ENCODE results near the gene ARL15.

ARL15 gene

GRCh38 chr5:54259981-54260380, 50.4 kb downstream of the ARL15 start:
- H3K4me3 ChIP-seq (ENCODE audit: low read depth, low read length): no peak overlapping the region
- DNase-seq (ENCODE audit: low read depth): no peak

DNA sequence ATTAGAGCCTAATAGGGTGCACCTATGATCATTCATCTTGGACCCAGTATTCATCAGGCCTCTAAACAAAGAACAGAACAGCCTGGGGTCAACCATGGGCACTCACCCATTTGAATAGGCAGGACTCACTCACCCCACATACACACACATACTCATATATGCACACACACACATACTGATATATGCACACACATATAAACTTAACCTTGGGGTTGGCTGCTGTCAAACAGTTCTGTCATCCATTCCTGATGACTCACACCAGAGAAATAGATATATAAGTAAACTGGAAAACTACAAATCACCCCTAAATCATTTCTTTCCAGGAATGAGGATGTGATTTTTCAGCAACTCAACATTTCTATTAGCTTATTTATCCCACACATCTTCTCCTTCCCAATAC, 51.3 kb downstream of the ARL15 start:
- no peak overlapping the region for H3K4me3 ChIP-seq (ENCODE audit: low read depth, low read length)
- peak; percentile 15 for DNase-seq (ENCODE audit: low read depth)

DNA sequence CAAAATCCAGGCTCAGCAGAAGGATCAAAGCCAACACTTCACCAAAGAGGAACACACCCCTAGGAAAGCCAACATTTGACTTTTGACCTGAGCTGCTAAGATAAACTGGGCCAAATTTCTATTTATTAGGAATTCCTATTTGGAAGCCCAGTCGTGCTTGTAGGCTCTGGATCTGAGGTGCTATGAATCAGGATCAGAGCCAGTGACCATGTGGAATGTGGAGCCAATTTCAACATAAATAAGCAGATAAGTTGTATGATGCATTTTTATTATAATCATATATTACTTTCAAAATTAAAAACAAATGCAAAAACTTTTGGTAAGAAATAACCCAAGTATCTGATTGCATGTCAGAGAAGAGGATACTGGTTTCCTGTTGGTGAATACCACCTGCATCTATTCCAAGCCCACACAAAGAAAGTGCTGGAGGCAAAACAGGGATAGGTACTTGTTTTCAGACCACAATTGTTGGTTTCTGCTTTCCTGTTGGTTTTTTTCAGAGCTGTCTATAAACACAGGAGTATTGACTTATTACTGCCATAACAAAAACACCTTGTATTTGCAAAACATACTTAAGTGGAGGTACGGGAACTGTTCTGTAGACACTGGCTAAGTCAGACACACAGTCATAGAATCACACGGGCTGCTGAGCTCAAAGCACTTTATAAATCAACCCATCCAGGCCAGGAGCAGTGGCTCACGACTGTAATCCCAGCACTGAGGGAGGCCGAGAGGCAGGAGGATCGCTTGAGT, 52.8 kb downstream of the ARL15 start:
- DNase-seq (ENCODE audit: low read depth): no peak

GRCh38 chr5:54254482-54255198, 55.7 kb downstream of the ARL15 start:
- DNase-seq (ENCODE audit: low read depth): no peak
- no peak overlapping the region for H3K4me3 ChIP-seq (ENCODE audit: low read depth, low read length)

More for the DNA sequence above, 52.8 kb downstream of the ARL15 start:
- no peak overlapping the region for H3K4me3 ChIP-seq (ENCODE audit: low read depth, low read length)

DNA sequence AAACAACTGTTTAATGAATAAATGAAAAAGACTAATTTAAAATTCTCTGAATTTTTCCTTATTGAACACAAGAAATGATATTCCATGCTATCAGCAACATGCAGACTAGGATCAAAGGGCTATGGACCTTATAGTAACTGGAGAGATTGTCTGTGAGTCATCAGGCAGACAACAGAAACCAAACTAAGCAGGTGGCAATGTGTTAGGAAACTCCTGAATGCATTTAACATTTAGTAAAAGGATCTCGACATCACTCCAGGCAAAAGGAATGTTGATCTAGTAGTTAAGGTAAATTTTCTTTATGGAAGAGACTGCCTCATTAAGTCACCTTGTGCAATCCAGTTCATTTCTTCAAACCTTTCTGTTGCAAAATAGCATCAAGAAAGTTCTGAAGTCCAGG, 58.4 kb downstream of the ARL15 start:
- H3K4me3 ChIP-seq (ENCODE audit: low read depth, low read length): no peak overlapping the region
- no peak for DNase-seq (ENCODE audit: low read depth)

DNA sequence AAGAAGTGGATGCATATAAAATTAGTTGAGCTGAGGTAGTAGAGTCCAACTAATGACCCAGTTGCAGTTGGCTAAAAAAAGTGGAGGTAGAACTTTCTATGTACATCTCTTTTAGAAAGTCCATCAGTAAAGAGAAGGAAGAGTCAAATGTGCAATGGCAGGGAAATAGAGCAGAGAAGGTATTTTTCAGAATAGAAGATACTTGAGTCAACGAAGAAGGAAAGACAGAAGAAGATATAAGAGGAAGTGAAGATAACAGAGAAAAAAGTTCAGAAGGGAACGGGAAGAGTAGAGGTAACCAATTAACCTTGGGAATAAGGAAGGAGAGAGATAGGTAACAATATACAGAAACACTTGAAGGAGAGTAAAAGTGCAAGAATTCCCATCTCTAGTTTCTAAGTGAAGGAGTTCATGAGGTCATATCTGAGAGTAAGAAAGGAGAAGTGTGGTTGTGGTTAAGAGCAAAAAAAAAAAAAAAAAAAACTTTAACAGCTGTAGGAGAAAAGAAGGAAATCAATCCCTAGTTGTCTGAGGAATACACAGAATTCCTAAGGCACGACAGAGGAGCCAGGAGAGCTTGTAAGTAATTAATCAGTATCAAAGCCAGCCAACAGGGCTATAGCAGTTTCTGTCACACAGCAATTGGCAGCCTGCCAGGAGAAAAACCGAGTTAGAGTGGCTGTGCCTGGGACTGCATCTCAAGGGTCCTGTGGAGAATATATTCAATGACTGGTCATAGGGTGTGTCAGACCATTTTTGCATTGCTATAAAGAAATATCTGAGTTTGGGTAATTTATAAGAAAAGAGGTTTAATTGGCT, 61.0 kb downstream of the ARL15 start:
- H3K4me3 ChIP-seq (ENCODE audit: low read depth, low read length): no peak overlapping the region
- DNase-seq (ENCODE audit: low read depth): peak; percentile 20

DNA sequence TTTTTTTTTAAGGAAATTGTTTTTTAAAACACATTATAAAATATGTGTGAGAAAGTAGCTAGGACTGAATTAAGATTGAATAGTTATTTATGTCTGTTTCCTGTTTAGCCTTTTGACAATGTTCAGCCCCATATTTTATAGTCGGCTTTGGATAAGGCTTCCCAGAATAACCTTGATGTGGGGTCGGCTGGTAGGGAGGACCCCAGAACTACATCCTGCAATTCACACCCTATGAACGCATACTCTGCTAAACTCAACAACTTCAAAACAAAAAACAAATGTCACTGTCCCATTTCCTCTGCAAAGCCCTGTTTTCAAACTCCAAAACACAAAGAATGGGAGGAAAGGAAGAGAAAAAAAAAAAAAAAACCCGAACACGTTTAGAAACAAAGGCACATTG, 63.1 kb downstream of the ARL15 start:
- DNase-seq (ENCODE audit: low read depth): no peak
- no peak overlapping the region for H3K4me3 ChIP-seq (ENCODE audit: low read depth, low read length)

GRCh38 chr5:54243483-54244080, 66.8 kb downstream of the ARL15 start:
- H3K4me3 ChIP-seq (ENCODE audit: low read depth, low read length): no peak overlapping the region
- no peak for DNase-seq (ENCODE audit: low read depth)

DNA sequence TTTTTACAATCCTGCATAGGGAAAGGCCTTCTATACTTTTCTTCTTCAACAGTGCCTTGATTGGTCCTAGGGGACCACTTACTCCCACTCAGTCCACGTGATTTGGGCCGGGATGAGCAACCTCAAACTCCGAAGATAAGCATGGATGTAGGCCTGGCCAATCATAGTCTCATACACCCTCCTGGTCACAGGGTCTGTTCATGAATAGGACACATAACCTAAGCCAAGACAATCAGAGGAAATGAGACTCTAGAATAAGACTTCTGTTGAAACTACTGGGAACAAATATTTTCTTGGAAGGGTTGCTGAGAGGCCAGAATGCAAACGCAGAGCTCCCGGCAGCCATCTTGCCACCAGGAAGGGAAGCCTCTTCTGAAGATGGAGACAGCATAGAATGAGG, 68.1 kb downstream of the ARL15 start:
- DNase-seq (ENCODE audit: low read depth): no peak
- no peak overlapping the region for H3K4me3 ChIP-seq (ENCODE audit: low read depth, low read length)

DNA sequence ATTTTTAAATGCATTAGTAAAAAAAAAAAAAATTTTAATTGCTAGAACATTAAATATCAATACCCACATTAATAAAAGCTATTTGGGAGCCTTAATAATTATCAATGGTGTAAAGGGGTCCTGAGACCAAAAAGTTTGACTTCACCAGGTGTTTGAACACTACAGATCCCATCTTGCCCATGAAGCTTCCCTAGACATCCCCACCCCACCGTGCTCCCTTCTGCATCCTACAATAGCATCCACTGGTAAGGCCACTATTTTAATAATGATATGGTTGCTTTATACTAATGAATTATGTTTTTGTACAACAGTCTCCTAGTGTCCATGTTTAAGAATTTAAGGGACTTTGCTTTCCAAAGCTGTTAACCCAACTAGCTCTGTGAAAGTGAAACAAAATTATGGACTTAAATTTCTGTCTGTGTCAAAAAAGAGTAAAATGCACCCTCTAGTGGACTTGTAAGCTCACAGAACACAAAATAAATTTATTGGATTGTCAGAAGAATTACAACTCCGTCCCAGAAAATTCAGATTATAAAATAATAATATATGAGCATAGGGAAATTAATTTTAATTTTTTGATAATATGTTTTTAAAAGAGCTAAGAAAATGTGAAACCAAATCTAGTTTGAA, 76.0 kb downstream of the ARL15 start:
- no peak for DNase-seq (ENCODE audit: low read depth)
- no peak overlapping the region for H3K4me3 ChIP-seq (ENCODE audit: low read depth, low read length)

DNA sequence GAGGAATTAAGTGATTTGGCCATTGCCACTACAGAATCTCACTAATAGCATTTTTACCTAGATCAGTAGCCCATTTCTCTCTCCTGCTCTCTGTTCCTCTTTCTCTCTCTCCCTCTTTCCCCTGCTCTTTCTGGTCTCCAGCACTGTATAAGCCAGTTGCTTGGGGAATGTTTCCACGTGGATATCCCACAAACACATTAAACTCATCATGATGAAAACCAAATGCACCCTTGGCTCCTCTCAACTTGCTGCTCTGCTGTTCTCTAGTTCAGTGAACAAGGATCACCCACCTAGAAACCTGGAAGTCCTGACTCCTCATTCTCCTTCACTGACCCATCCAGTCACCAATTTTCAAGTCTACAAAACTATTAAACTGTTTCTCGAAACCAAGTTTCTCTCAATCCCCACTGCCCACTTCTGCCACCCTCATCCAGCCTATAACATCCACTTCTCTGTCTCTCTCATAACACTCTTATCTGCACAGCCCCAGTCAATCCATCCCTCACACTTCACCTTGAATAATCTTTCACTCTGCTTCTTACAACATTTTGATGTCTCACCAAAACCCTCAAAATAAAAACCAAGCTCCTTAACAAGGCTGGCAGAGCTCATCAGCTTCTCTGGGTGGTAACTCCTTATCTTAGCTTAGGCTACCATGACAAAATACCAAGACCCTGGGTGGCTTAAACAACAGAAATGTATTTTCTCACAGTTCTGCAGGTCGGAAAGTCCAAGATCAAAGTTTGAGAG, 79.3 kb downstream of the ARL15 start:
- no peak for DNase-seq (ENCODE audit: low read depth)
- no peak overlapping the region for H3K4me3 ChIP-seq (ENCODE audit: low read depth, low read length)

DNA sequence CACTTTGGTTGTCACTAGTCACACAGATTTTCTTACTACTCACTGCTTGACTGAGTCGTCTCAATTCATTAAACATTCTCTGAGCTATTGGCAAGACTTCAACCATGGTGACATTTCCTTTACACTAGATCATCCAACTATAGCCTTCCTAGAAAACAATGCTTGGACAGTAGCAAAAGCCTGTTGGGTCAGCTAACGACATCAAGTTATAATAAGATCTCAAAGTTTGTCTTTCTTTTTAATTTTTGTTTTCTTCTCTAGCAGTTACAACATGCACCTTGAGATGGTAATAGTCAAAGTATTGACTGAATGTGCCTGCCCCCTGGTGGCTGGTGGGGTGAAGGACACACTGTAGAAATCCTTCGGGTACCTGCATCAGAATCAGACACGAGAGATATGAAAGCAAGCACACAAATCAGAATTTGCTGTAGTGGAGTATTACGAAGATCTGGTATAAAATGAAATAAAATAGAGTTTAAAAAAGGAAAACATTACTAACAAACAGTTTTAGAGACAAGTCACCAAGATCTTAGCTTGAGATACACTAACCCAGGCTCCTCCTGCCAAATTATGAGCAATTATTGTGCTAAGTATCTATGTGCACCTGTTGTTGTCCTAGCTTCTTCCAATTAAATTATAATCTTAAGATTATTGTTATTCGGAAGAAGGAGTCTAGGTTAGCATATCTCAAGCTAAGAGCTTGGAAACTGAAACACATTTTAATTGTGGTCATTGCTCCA, 81.2 kb downstream of the ARL15 start:
- no peak overlapping the region for H3K4me3 ChIP-seq (ENCODE audit: low read depth, low read length)
- DNase-seq (ENCODE audit: low read depth): no peak

GRCh38 chr5:54227759-54228158, 82.6 kb downstream of the ARL15 start:
- DNase-seq (ENCODE audit: low read depth): no peak
- H3K4me3 ChIP-seq (ENCODE audit: low read depth, low read length): no peak overlapping the region

- no peak overlapping the region for H3K4me3 ChIP-seq (ENCODE audit: low read depth, low read length)
- DNase-seq (ENCODE audit: low read depth): no peak
These were observed 83.3 kb downstream of the ARL15 start for GRCh38 chr5:54227109-54227508.

DNA sequence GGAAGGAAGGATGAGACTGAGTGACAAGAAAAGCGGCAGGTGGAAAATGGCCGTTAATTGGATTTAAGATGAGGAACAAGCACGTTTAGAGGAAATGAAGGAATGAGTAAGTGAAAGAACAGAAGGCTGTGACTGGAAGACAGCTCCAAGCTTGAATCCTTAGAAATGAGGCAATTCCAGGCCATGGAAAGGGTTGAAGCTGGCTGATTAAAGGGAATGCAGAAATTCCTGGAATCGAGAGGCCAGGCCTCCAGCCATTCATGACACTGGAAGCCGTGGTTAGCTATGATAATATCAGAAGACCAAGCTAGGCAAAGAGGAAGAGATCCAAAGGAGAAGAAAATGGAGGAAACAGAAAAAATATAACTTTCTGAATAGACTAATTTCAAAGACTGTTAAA, 84.2 kb downstream of the ARL15 start:
- DNase-seq (ENCODE audit: low read depth): no peak
- no peak overlapping the region for H3K4me3 ChIP-seq (ENCODE audit: low read depth, low read length)

GRCh38 chr5:54224103-54224826, 86.1 kb downstream of the ARL15 start:
- H3K4me3 ChIP-seq (ENCODE audit: low read depth, low read length): no peak overlapping the region
- DNase-seq (ENCODE audit: low read depth): no peak

DNA sequence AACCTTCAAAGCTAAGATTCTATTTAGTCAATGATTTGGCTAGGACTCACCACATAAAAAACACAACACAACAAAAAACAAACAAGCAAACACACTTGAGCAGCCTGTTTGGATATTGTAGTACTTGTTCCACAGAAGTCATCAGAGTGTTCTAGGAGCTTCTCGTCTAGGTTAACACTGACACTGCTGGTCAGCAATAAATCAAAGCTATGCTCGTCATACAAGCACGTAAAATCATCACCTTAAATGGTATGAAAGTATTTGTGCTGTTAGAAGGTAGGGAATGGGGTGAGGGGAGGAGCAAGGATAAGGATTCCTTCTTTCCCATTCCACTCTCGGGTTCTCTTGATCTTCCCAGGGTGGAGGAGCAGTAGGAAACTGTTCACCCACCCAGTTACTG, 88.0 kb downstream of the ARL15 start:
- DNase-seq (ENCODE audit: low read depth): no peak
- H3K4me3 ChIP-seq (ENCODE audit: low read depth, low read length): no peak overlapping the region

DNA sequence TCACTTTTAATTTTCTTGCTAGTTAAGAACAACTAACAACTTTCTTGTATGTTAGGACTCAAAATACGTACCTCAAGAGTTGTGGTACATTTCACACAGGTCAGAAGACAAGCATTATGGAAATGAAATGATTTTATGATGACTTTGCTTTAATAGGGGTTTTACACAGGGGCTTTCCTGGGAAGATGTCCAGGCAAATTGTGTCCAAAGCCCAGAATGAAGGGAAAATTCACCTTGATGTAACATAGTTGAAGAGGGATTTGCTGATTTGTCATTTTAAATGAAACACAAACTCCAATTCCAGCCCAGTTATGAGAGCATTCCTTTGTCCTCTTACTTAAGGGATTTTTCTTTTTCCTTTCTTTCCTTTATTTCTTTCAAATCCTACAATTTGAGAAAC, 89.2 kb downstream of the ARL15 start:
- no peak for DNase-seq (ENCODE audit: low read depth)
- H3K4me3 ChIP-seq (ENCODE audit: low read depth, low read length): no peak overlapping the region
